ENCODE results near the gene REXO1.
"Not testable (repeated sequence)": the region's sequence is repeated elsewhere in the genome, so short reads cannot be mapped to it uniquely, and the experiment has no call there.

REXO1 gene

DNA sequence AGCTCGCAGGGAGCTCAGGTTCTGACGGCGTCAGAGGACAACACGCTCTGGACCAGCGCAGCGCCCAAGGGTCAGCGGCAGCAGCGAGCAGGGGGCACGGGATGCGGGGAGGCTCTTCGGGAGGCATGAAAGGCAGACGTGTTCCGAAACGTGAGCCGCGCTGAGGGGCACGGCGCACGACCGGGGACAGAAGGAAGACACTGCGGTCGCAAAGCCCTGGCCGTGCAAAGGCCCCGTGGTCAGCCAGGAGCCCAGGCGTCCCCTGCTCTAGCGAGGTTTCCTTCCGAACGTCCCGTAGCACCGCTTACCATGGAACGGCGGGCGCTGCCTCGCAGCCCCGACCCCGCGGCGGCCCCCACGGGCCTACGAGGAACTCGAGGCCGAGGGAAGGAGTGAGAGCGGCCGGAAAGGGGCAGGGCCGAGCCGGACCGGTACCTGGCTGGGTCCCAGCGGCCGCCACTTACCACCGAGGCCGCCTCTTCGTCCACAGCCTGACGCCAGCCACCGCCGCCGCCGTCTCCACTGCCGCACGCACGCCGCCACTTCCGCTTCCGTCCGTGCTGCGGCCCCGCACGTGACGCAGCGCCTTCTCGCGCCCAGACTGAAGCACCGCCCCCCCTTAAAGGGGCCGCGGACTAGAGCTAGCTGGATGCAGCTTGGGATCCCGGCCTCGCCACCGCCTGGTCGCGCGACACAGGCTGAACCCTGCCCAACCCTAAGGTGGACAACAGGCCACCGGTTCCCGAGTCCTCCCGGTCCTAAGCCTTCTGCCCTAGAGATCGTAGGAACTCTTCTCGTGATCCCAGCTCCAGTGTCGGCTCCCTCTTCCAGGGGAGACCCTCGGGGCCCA is 27.6 kb upstream of the REXO1 start:
- H3K79me2 ChIP-seq (ENCODE audit: low read length): peaks cover 66% of the 10 kb centered on the region
- H2AFZ ChIP-seq (ENCODE audit: low read length): peak overlapping the region; percentile 91
- peaks cover 4% of the 10 kb centered on the region for H3K36me3 ChIP-seq (replicated peaks; ENCODE audit: insufficient read depth, low read length)
- peak overlapping the region; percentile 99 for H3K4me2 ChIP-seq (ENCODE audit: low read depth, low read length)
- no peaks in the 10 kb centered on the region for H3K27me3 ChIP-seq (replicated peaks; ENCODE audit: insufficient read depth, low read length)
- TF ChIP-seq EZH2 (optimal IDR thresholded peaks at IDR 0.05; ENCODE audit: low read depth, low read length) (no peak), CTCF (IDR thresholded peaks at IDR 0.05; ENCODE audit: low read length) (peak; percentile 34; the same call in 1 of the 2 replicates)
- peak overlapping the region; percentile 71 for H3K27ac ChIP-seq (ENCODE audit: low read length)
- no peaks in the 10 kb centered on the region for H3K9me3 ChIP-seq (replicated peaks; ENCODE audit: insufficient read depth, low read length)
- peaks cover 12% of the 10 kb centered on the region; the same call in 1 of the 2 replicates for H4K20me1 ChIP-seq (ENCODE audit: insufficient read depth, low read length)
- H3K9ac ChIP-seq (ENCODE audit: low read length): peak overlapping the region; percentile 92
- H3K4me3 ChIP-seq (ENCODE audit: low read length): peak overlapping the region; percentile 87
- peaks cover 11% of the 10 kb centered on the region for H3K4me1 ChIP-seq (ENCODE audit: low read length)
- DNase-seq: peak; percentile 98
- H3K9me2 ChIP-seq (replicated peaks; ENCODE audit: insufficient read depth, low read length): no peaks in the 10 kb centered on the region
- 0 out of 2 replicates have a peak, but pooled peaks cover 12% of the 10 kb centered on the region for H3F3A ChIP-seq (ENCODE audit: insufficient read depth, low read length)

DNA sequence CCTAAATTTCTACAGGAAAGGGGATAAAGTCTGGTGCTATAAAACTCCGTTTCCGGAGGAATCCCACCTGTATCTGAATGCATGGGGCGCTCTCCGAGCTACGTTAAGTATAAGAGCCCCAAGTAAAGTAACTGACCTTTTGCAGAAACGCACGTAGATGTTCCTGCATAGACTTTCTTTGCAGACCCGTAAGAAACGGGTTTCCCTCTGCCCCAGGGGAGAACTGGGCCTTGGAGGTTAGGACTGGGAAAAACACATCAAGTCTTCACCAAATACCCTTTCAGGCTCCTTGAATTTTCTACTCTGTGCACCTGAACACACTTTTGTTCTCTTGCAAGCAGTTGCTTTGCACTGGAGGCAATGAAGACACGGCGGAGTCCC is 27.0 kb upstream of the REXO1 start:
- Histone ChIP-seq H2AFZ (ENCODE audit: low read length) (peak overlapping the region; percentile 60; the same call in 1 of the 2 replicates), H3K4me3 (ENCODE audit: low read length) (peak overlapping the region; percentile 87), H3K4me2 (ENCODE audit: low read depth, low read length) (peak overlapping the region; percentile 99), H3F3A (ENCODE audit: insufficient read depth, low read length) (0 out of 2 replicates have a peak, but pooled peaks cover 12% of the 10 kb centered on the region), H4K20me1 (ENCODE audit: insufficient read depth, low read length) (peaks cover 12% of the 10 kb centered on the region; the same call in 1 of the 2 replicates), H3K4me1 (ENCODE audit: low read length) (peaks cover 11% of the 10 kb centered on the region), H3K27ac (ENCODE audit: low read length) (peak overlapping the region; percentile 71; the same call in 1 of the 2 replicates), H3K9ac (ENCODE audit: low read length) (peak overlapping the region; percentile 92), H3K79me2 (ENCODE audit: low read length) (peaks cover 62% of the 10 kb centered on the region)
- H3K9me2 ChIP-seq (replicated peaks; ENCODE audit: insufficient read depth, low read length); H3K9me3 ChIP-seq (replicated peaks; ENCODE audit: insufficient read depth, low read length); H3K27me3 ChIP-seq (replicated peaks; ENCODE audit: insufficient read depth, low read length); H3K36me3 ChIP-seq (replicated peaks; ENCODE audit: insufficient read depth, low read length); DNase-seq: not testable (repeated sequence)

GRCh38 chr19:1874554-1875185 is 26.4 kb upstream of the REXO1 start:
- Histone ChIP-seq H3K9ac (ENCODE audit: low read length) (peak overlapping the region; percentile 92; the same call in 1 of the 2 replicates), H4K20me1 (ENCODE audit: insufficient read depth, low read length) (peaks cover 12% of the 10 kb centered on the region; the same call in 1 of the 2 replicates), H3K79me2 (ENCODE audit: low read length) (peaks cover 59% of the 10 kb centered on the region), H3K27me3 (replicated peaks; ENCODE audit: insufficient read depth, low read length) (no peaks in the 10 kb centered on the region), H3K9me3 (replicated peaks; ENCODE audit: insufficient read depth, low read length) (no peaks in the 10 kb centered on the region), H3K4me1 (ENCODE audit: low read length) (peaks cover 11% of the 10 kb centered on the region), H2AFZ (ENCODE audit: low read length) (no peak overlapping the region), H3K36me3 (replicated peaks; ENCODE audit: insufficient read depth, low read length) (peaks cover 4% of the 10 kb centered on the region), H3K9me2 (replicated peaks; ENCODE audit: insufficient read depth, low read length) (no peaks in the 10 kb centered on the region), H3K4me3 (ENCODE audit: low read length) (peak overlapping the region; percentile 87), H3K4me2 (ENCODE audit: low read depth, low read length) (peak overlapping the region; percentile 99), H3F3A (ENCODE audit: insufficient read depth, low read length) (0 out of 2 replicates have a peak, but pooled peaks cover 12% of the 10 kb centered on the region), H3K27ac (ENCODE audit: low read length) (peak overlapping the region; percentile 19; the same call in 1 of the 2 replicates)
- DNase-seq: no peak
- TF ChIP-seq EZH2 (optimal IDR thresholded peaks at IDR 0.05; ENCODE audit: low read depth, low read length) (no peak), CTCF (IDR thresholded peaks at IDR 0.05; ENCODE audit: low read length) (no peak), EZH2phosphoT487 (IDR thresholded peaks at IDR 0.05; ENCODE audit: low read length) (no peak)

All from MM.1S (cell line).